Stimulated activated CD4-positive, alpha-beta T cell treated with anti-CD3 and anti-CD28 coated beads, Interleukin-15, amount 100 ng/mL, for 1 hour (primary cell): Measurements from ENCODE around the gene R3HDM4.
"Not testable (repeated sequence)": the region's sequence is repeated elsewhere in the genome, so short reads cannot be mapped to it uniquely, and the experiment has no call there.

Experiments used
- DNase-seq, 2 donors: peaks; one replicate each; pipeline ENCODE4 v3.0.0-alpha.2; 2020; ENCODE audit warnings: low read depth in 1 of 2, low spot score in 1 of 2

R3HDM4 gene

DNA sequence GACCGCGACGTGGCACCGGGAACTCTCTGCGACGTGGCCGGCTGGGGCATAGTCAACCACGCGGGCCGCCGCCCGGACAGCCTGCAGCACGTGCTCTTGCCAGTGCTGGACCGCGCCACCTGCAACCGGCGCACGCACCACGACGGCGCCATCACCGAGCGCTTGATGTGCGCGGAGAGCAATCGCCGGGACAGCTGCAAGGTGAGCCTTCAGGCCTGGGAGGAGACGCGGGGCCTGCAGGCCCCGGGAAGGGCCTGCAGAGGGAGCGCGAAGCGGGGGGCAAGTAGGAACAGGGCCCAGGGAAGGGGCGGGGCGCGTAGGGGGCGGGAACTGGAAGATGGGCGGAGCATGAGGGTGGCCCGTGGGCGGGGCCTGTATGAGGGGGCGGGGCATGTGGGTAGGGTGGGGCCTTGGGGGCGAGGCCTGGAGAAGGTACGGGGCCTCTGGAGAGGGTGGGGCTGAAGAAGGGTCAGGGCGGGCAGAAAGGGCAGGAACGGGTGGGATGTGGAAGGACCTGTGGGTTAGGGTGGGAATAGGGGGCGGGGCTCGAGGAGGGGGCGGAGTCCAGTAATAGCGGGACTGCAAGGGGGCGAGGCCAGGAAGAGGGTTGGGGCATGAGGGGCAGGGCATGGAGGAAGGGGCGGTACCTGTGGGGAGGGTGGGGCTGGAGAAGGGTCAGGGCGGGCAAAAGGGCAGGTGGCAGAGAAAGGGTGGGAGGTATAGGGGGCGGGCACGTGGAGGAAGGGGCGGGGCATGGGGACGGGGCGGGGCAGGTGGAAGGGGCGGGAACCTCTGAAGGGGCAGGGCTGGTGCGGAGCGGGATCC is 51.1 kb downstream of the R3HDM4 start:
- peak; percentile 36 to 54 for DNase-seq

DNA sequence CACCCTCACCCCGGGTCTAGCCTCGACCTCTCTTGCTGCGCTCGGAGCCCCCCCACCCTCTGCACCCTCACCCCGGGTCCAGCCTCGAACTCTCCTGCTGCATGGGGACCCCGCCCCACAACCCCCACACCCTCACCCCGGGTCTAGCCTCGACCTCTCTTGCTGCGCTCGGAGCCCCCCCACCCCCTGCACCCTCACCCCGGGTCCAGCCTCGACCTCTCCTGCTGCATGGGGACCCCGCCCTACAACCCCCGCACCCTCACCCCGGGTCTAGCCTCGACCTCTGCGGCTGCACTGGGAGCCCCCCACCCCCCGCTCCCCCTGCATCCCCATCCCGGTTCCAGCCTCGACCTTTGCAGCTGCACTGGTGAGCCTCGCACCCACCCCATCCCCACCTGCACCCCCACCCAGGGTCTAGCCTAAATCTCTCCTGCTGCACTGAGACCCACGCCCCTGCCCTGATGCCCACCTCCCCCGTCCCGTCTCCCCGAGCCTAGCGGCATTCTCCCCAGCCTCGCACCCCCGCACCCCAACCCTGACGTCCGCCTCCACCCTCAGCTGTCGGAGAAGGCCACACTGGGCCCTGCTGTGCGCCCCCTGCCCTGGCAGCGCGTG is 51.8 kb downstream of the R3HDM4 start:
- no peak for DNase-seq

DNA sequence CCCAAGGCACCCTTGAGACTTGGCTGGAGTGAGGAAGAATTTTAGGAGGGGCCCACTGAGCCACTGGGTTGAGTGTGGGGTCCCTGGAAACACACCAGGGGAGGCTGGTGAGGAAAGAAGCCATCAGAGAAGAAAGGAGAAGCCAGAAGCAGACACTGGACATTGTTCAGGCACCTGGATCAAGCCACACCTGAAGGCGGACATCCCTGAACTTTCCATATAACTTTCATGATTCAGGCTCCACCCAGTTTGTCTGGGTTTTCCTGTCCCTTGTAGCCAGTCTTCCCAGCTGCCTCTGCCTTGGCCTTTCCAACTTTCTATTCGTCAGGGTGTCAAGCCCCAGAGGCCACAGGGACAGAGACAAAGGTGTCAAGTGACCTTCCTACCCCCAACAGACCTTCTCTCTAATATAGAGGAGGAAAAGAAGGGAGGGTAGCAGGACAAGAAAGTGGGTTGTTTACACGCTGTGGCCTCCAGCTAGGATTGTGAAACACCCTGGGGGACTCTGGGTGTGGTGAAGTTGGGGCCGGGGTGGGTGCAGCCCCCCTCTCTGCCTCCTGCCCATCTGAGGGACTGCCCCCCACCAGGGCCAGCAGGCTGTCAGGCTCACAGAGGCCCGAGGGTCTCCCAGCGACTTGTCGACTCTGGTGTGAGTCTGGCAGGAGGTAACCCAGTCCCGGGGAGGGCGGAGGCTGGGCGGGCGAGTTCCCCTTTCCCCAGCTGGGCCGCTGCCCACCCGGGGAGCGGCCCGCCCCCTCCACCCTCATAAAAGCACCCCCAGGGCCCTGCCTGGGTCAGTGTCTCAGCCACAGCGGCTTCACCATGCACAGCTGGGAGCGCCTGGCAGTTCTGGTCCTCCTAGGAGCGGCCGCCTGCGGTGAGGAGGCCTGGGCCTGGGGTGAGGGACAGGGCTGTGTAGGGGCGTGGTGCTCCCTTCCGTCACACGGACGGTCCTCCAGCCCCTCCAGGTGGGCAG is 53.9 kb downstream of the R3HDM4 start, which contains the start of gene CFD:
CFD (plus strand) TSS at position 797 of the 976 bp plus-strand sequence; CDS start at position 823, 26 bp downstream.
- no peak for DNase-seq

DNA sequence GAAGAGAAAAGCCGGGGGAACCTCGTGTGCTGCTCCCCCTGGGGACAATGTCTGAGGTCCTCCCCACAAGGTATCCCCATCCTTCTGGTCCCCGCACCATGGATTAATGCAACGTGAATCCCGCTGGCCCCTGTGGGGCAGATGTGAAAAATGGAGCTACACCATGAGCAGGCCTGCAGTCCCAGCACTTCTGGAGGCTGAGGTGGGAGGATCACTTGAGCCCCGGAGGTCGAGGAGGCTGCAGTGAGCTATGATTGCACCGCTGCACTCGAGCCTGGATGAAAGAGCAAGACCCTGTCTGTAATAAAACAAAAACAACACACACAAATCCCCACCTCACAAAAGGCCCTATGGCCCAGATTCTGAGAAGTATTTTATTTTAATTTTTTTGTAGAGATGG is 54.7 kb downstream of the R3HDM4 start:
- no peak for DNase-seq

DNA sequence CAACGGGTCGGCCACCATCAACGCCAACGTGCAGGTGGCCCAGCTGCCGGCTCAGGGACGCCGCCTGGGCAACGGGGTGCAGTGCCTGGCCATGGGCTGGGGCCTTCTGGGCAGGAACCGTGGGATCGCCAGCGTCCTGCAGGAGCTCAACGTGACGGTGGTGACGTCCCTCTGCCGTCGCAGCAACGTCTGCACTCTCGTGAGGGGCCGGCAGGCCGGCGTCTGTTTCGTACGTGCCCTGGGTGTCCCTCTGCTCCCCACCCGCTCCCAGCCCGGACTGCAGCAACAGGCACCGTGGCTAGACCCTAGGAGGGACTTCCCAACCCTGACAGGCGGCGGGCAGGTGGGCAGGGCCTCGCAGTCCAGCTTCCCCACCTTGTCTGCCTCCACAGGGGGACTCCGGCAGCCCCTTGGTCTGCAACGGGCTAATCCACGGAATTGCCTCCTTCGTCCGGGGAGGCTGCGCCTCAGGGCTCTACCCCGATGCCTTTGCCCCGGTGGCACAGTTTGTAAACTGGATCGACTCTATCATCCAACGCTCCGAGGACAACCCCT is 57.4 kb downstream of the R3HDM4 start:
- no peak for DNase-seq

DNA sequence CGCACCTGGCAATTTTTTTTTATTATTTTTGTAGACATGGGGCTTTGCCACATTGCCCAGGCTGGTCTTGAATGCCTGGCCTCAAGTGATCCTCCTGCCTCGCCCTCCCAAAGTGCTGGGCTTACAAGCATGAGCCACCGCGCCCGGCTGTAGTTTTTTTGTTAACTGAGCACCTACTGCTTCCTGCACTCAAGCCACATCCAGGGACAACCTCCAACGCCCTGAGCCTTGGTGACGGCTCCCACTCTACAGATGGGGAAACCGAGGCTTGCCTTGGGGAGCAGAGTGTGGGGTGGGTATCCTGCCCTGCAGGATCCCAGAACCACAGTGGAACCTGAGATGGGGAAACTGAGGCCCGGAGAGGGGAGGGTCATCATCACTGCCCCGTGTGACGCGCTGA is 57.9 kb downstream of the R3HDM4 start:
- no peak for DNase-seq

DNA sequence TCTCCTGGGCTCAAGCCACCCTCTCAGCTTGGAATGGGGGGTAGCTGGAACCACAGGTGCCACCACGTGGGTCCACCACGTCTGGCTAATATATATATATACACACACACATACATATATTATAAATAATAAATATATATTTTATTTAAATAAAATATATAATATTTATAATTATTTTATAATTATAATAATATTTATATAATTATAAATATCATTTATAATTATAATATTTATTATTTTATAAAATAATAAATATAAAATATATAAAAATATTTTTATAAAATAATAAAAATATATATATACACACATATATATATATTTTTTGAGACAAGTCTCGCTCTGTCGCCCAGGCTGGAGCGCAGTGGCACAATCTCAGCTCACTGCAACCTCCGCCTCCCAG is 58.5 kb downstream of the R3HDM4 start:
- DNase-seq = no peak

DNA sequence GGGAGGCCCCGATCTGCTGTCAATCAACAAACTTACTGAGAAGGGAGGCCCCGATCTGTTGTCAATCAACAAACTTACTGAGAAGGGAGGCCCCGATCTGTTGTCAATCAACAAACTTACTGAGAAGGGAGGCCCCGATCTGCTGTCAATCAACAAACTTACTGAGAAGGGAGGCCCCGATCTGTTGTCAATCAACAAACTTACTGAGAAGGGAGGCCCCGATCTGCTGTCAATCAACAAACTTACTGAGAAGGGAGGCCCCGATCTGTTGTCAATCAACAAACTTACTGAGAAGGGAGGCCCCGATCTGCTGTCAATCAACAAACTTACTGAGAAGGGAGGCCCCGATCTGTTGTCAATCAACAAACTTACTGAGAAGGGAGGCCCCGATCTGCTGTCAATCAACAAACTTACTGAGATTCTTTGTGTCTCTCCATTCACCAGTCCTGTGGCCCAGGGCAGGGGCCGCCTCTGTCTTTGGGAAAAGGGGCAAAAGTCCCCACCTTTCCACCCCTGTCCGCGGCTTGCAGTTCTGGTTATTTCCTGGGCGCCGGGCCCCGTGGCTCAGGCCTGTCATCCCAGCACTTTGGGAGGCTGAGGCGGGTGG is 59.3 kb downstream of the R3HDM4 start:
- DNase-seq = not testable (repeated sequence)

DNA sequence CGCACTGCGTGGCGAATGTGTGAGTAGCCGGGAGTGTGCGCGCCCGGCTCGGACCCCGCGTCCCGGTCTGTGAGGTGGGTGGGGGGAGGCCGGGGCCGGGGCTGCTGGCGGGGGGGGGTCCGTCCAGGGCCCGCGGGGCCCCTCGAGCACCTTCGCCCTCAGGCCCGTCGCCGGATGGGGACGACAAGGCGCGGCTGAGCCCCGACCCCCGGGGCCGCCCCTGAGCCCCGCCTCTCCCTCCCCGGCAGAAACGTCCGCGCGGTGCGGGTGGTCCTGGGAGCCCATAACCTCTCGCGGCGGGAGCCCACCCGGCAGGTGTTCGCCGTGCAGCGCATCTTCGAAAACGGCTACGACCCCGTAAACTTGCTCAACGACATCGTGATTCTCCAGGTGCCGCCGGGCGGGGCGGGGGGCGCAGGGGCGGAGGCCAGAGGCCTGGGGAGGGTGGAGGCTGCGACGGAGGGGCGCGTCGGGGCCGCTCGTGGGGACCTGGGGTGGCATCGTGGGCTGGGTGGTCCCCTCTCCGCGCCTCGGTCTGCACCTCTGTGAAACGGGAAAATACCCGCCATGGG is 59.9 kb downstream of the R3HDM4 start:
- no peak for DNase-seq

DNA sequence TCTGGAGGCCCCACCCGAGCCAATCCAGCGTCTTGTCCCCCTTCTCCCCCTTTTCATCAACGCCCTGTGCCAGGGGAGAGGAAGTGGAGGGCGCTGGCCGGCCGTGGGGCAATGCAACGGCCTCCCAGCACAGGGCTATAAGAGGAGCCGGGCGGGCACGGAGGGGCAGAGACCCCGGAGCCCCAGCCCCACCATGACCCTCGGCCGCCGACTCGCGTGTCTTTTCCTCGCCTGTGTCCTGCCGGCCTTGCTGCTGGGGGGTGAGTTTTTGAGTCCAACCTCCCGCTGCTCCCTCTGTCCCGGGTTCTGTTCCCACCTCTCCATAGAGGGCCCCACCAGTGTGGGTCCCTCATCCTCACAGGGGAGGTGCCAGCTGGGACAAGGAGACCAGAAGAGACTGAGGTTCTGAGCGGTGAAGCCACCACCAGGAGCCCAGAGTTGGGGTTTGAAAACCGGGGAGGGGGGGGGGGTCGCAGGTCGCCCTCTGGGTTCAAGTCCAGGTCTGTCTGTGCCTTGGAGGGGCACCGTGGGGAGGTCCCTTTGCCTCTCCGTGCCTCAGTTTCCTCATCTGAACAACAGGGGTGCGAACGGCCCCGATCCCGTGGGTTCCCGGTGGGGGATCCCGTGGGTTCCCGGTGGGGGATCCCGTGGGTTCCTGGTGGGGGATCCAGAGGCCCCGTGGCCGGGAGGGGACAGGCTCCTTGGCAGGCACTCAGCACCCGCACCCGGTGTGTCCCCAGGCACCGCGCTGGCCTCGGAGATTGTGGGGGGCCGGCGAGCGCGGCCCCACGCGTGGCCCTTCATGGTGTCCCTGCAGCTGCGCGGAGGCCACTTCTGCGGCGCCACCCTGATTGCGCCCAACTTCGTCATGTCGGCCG is 60.6 kb downstream of the R3HDM4 start, which contains the start of gene ELANE:
ELANE (plus strand) TSS at position 168 of the 878 bp plus-strand sequence; CDS start at position 194, 26 bp downstream.
- no peak for DNase-seq

DNA sequence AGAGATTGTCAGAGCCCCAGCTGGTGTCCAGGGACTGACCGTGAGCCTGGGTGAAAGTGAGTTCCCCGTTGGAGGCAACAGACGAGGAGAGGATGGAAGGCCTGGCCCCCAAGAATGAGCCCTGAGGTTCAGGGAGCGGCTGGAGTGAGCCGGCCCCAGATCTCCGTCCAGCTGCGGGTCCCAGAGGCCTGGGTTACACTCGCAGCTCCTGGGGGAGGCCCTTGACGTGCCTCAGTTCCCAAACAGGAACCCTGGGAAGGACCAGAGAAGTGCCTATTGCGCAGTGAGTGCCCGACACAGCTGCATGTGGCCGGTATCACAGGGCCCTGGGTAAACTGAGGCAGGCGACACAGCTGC is 62.1 kb downstream of the R3HDM4 start:
- no peak for DNase-seq

DNA sequence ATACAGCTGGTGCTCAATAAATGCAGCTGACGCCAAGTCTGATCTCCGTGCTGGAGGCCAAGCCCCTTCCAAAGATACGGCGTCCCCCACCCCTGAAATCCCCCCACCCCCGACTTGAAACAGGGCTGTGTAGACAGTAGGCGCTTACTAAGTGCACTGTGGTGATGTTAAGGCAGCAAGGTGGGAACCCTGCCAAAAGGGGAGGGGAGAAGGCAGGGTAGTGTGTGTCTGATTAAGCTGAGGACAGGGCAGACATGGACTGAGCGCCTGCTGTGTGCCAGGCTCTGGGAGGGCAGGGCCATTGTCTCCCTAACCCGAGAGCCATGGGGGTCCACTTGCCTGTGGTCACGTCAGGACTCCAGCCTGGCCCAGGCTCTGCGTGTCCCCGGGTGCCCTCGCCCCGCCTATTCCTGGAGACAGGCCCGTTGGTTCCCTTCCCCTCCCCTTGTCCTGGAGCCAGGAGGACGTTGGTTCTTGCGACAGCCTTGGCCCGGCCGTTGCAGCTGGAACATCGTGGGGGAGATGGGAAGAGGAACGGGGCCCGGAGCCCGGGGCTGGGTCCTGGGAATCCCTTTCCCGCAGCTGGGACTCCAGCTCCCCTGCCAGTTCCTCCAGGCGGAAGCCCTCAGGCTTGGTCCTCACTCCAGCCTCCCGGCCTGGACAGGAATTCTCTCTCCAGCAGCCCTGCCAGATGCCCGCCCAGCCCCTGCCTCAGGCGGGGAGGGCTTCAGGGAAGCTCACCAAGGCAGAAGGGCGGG is 62.6 kb downstream of the R3HDM4 start:
- no peak for DNase-seq

DNA sequence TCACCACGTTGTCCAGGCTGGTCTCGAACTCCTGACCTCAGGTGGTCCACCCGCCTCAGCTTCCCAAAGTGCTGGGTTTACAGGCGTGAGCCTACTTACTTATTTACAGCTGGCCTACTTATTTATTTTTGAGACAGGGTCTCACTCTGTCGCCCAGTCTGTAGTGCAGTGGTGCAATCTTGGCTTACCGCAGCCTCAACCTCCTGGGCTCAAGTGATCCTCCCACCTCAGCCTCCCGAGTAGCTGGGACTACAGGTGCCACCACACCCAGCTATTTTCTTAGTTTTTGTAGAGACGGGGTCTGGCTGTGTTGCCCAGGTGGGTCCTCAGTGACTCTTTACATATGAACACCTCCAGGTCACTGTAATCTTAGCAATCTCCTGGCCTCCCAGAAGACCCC is 63.8 kb downstream of the R3HDM4 start:
- DNase-seq = not testable (repeated sequence)

DNA sequence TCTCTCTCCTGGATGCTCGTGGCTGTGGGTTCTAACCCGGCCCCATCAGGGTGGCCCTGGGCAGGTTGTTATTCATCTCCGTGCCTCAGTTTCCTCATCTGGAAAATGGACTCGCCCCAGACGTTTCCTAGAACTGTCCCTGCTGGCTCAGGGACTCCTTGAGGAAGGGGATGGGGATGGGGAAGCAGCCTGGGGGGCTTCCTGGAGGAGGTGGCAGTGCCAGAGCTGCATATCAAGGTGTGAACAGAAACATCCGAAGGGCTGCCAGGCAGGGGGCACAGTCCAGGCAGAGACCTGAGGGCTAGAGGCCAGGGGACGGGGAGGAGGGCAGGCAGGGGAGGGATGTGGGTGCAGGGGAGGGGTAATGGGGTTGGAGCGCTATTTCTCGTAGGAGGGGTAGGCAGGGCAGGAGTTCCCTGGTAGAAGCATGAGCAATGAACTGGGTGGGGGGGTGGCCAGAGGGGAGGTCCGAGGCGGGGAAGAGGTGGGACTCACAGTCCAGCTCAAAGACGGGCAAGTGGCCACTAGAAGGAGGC is 64.6 kb downstream of the R3HDM4 start:
- no peak for DNase-seq
